ENCODE results near the gene ZNF17. TPM values are rescaled to one million over a fixed set of nuclear protein-coding genes. Genes with fewer than 3 reads are reported as not detected.
A peak's percentile ranks its signal among the peaks of the same experiment; 100 is the strongest.

The ZNF17 gene
- total RNA-seq, 1 experiment from 2014 or later, result 7.2 TPM

DNA sequence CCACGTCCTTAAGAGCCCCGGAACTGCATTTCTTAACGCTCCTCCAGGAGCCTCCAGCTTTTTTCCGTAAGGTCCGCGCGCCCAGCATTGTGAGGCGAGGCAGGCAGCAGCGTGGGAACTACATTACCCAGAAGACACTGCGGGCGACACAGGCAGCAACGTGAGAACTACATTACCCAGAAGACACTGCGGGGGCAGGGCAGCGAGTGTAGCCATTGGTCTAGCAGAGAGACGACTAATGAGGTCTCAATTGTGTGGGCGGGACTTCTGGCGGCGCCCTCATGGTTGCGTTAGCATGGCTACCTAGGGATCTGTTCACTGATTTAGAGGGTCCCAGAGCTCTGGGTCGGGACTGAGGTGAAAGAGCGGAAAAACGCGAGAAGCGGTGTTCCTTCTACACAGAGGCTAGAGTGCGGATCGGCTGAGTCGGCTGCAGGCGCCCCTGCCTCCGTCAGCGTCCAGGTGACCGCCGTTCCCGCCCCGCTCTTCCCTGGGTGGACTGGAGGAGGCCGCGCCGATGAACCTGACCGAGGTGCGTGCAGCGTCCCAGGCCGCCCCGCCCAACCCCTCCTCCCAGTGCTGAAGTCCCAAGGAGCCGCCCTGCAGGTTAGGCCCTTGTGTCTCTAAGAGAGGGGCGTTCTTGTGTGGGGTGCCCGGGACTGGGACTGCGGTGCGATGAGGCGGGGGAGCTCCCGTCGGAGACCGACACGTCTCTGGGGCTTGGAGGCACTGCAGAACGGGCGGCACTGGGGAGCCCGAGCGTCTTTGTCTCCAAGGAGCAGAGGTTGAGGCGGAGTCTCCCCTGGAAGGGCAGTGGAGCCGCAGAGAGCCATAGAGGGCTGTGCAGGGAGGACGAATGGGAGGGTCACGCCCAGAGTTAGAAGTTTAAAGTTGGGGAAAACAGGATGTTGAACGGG is 24.4 kb downstream of the ZNF17 start, which contains the start of gene ZNF749:
Gene ZNF749 (plus strand): TSS at position 264 of the 917 bp plus-strand sequence. CDS start 254 bp downstream, at position 518.
- H3K27me3 ChIP-seq (replicated peaks; ENCODE audit: control insufficient read depth, insufficient read depth, low read length), result no peaks in the 10 kb centered on the region
- peak; percentile 98 to 99 for DNase-seq
- CTCF ChIA-PET, result no interaction called here
- peaks cover 23% of the 10 kb centered on the region for H3K36me3 Mint-ChIP-seq (ENCODE audit: insufficient read depth, unreplicated experiment)
- H3K4me3 Mint-ChIP-seq (ENCODE audit: unreplicated experiment), result peak within 1 kb of the TSS; percentile 92
- no peaks in the 10 kb centered on the region for H3K9me3 Mint-ChIP-seq (ENCODE audit: unreplicated experiment)
- H3K4me3 ChIP-seq (ENCODE audit: low read depth, low read length), result peak within 1 kb of the TSS; percentile 71
- H3K9me3 ChIP-seq, result no peaks in the 10 kb centered on the region
- H3K4me1 ChIP-seq, result peaks cover 9% of the 10 kb centered on the region; the same call in 1 of the 2 replicates
- H3K36me3 ChIP-seq (ENCODE audit: control insufficient read depth, insufficient read depth, low read length), result 0 out of 2 replicates have a peak, but pooled peaks cover 1% of the 10 kb centered on the region
- H3K27ac Mint-ChIP-seq (ENCODE audit: unreplicated experiment), result peak within 1 kb of the TSS; percentile 91
- intact Hi-C loops (cut with micrococcal nuclease; ENCODE audit: unreplicated experiment), result loop anchor here (1.0 to 5.0 kb wide), 6 partner anchors 24 to 198 kb away; partner anchors contain the start of genes TRAPPC2B, ZNF17, ZNF211 and ZNF419
- BruUV-seq (replicated peaks), result no TSS peak
- TF ChIP-seq, protein P1, sequence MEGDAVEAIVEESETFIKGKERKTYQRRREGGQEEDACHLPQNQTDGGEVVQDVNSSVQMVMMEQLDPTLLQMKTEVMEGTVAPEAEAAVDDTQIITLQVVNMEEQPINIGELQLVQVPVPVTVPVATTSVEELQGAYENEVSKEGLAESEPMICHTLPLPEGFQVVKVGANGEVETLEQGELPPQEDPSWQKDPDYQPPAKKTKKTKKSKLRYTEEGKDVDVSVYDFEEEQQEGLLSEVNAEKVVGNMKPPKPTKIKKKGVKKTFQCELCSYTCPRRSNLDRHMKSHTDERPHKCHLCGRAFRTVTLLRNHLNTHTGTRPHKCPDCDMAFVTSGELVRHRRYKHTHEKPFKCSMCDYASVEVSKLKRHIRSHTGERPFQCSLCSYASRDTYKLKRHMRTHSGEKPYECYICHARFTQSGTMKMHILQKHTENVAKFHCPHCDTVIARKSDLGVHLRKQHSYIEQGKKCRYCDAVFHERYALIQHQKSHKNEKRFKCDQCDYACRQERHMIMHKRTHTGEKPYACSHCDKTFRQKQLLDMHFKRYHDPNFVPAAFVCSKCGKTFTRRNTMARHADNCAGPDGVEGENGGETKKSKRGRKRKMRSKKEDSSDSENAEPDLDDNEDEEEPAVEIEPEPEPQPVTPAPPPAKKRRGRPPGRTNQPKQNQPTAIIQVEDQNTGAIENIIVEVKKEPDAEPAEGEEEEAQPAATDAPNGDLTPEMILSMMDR (IDR thresholded peaks at IDR 0.05; ENCODE audit: insufficient read depth in 1 of 2, low read depth in 1 of 2, low read length in 1 of 2, severe bottlenecking in 1 of 2, unreplicated experiment in 1 of 2), result no peak
- H3K27me3 Mint-ChIP-seq (ENCODE audit: insufficient read depth, unreplicated experiment), result no peaks in the 10 kb centered on the region
- POLR2A ChIA-PET, result interaction anchor here (0.6 kb wide), 1 partner anchor 159 kb away, joined by 3 read pairs; no protein-coding TSS in a partner anchor
- peaks cover 19% of the 10 kb centered on the region for H3K4me1 Mint-ChIP-seq (ENCODE audit: low read depth, unreplicated experiment)

DNA sequence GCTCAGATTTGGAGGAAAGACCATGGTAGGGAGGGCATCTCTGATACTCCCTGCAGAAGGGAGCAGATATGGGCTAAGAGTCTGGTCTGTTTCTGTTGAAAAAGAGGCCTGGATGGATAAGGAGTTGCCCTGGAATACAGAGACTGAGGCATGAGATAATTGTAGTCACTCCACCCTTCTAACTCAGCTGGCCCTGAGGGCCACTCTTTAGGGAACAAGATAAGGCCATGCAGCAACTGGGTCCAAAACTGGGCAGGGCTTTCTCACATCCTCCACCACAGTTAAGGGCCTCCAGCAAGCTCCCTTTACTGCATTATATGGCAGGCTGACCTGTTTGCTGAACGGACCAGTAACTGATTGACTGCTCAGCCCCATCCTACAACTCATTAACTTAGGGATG is 25.5 kb downstream of the ZNF17 start:
- TSS peak; percentile 44 for BruUV-seq (replicated peaks)
- TF ChIP-seq, protein P1 (IDR thresholded peaks at IDR 0.05; ENCODE audit: insufficient read depth in 1 of 2, low read depth in 1 of 2, low read length in 1 of 2, severe bottlenecking in 1 of 2, unreplicated experiment in 1 of 2), result no peak

DNA sequence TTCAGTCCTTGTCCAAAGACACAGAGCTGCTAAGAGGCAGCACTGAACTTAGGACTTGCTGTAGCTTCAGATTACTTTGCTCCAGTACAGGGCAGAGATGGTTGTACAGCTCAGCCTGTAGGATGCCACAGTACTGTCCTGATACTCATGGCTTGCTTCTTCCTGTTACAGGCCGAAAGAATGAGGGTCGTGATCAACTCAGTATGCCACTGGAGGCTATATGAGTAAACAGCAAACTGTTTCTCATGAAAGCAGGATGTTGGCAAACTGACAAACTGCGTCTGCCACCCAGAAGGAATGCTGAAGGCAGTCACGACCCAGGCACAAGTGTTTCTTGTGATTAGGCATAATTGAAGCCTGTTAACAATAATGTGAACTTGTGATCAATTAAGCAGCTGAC is 27.0 kb downstream of the ZNF17 start:
- no peak for DNase-seq
- Mint-ChIP-seq H3K4me3 (ENCODE audit: unreplicated experiment) (no peak overlapping the region), H3K36me3 (ENCODE audit: insufficient read depth, unreplicated experiment) (peaks cover 31% of the 10 kb centered on the region), H3K9me3 (ENCODE audit: unreplicated experiment) (peaks cover 7% of the 10 kb centered on the region), H3K4me1 (ENCODE audit: low read depth, unreplicated experiment) (peaks cover 19% of the 10 kb centered on the region), H3K27ac (ENCODE audit: unreplicated experiment) (no peak overlapping the region), H3K27me3 (ENCODE audit: insufficient read depth, unreplicated experiment) (no peaks in the 10 kb centered on the region)
- intact Hi-C loops (cut with micrococcal nuclease; ENCODE audit: unreplicated experiment), result loop anchor here (5.0 kb wide), 1 partner anchor 156 kb away; the partner anchor contains the start of gene ZNF460
- Histone ChIP-seq H3K4me3 (ENCODE audit: low read depth, low read length) (no peak overlapping the region), H3K27me3 (replicated peaks; ENCODE audit: control insufficient read depth, insufficient read depth, low read length) (no peaks in the 10 kb centered on the region), H3K9me3 (no peaks in the 10 kb centered on the region; the same call in 1 of the 2 replicates), H3K36me3 (ENCODE audit: control insufficient read depth, insufficient read depth, low read length) (peaks cover 4% of the 10 kb centered on the region; the same call in 1 of the 2 replicates), H3K4me1 (peaks cover 9% of the 10 kb centered on the region; the same call in 1 of the 2 replicates)
- BruUV-seq (replicated peaks), result no TSS peak
- TF ChIP-seq, protein P1 (IDR thresholded peaks at IDR 0.05; ENCODE audit: insufficient read depth in 1 of 2, low read depth in 1 of 2, low read length in 1 of 2, severe bottlenecking in 1 of 2, unreplicated experiment in 1 of 2), result no peak
- POLR2A ChIA-PET, result no interaction called here
- CTCF ChIA-PET, result no interaction called here

More for the DNA sequence above, 25.5 kb downstream of the ZNF17 start:
- POLR2A ChIA-PET, result no interaction called here
- intact Hi-C loops (cut with micrococcal nuclease; ENCODE audit: unreplicated experiment), result loop anchor here (5.0 kb wide), 1 partner anchor 154 kb away; the partner anchor contains the start of gene ZNF460
- Histone ChIP-seq H3K36me3 (ENCODE audit: control insufficient read depth, insufficient read depth, low read length) (0 out of 2 replicates have a peak, but pooled peaks cover 1% of the 10 kb centered on the region), H3K4me1 (peaks cover 9% of the 10 kb centered on the region; the same call in 1 of the 2 replicates), H3K27me3 (replicated peaks; ENCODE audit: control insufficient read depth, insufficient read depth, low read length) (no peaks in the 10 kb centered on the region), H3K4me3 (ENCODE audit: low read depth, low read length) (peak overlapping the region; percentile 71), H3K9me3 (no peaks in the 10 kb centered on the region)
- H3K9me3 Mint-ChIP-seq (ENCODE audit: unreplicated experiment), result no peaks in the 10 kb centered on the region
- H3K36me3 Mint-ChIP-seq (ENCODE audit: insufficient read depth, unreplicated experiment), result peaks cover 28% of the 10 kb centered on the region
- DNase-seq, result no peak
- CTCF ChIA-PET, result no interaction called here
- H3K4me1 Mint-ChIP-seq (ENCODE audit: low read depth, unreplicated experiment), result peaks cover 19% of the 10 kb centered on the region
- H3K27ac Mint-ChIP-seq (ENCODE audit: unreplicated experiment), result peak overlapping the region; percentile 91
- H3K27me3 Mint-ChIP-seq (ENCODE audit: insufficient read depth, unreplicated experiment), result no peaks in the 10 kb centered on the region
- H3K4me3 Mint-ChIP-seq (ENCODE audit: unreplicated experiment), result peak overlapping the region; percentile 92

Measured in Caco-2 (cell line).